Measurements from ENCODE around the gene OSBPL1A. TPM values are rescaled to one million over a fixed set of nuclear protein-coding genes. Genes with fewer than 3 reads are reported as not detected.

Gene OSBPL1A
- total RNA-seq, 4 donors from 2014 or later = 31.0 to 42.2 (median 32.4) TPM

DNA sequence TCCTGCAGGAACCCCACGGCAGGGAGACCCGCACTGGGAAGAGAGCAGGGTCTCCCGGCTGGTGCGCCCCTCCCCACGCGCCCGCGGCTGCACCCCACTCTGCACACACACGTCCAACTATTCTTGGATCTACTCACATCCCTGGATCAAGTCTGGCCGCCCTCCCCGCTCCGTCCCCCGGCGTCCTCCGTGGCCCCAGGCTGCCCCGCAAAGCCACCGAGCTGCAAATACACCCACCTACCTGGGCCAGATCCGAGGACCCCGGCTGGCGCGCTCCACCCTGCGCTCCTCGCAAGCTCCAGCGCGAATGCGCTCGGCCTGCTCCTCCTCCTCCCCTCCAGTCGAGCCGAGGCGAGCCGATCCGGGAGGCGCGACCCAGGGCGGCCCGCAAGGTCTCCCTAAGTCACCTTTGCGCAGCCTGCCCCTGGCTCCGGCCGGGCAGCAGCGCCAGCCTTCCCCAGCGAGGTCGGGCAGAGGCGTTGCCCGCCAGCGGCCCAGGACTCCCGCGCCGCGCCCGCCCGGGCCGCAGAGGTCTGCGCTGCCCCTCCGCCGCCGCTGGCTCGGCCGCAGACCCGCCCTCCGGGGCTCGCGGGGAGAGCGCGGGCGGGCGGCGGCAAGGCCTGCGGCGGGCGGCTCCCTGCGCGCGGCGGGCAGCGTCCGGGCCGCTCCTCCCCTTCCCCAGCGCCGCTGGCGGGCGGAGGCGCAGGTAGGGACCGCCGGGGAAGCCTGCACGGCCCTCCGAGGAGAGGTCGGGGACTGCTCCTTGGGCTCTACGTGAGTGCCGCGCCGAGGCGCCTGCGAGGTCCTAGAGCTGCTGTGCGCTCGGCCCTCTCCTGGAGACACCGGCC, 126.0 kb downstream of the OSBPL1A start:
- no peaks in the 10 kb centered on the region for H3K27me3 ChIP-seq

GRCh38 chr18:24270937-24271380, 126.7 kb downstream of the OSBPL1A start:
- TF ChIP-seq EP300 (IDR thresholded peaks at IDR 0.05) (no peak), POLR2AphosphoS5 (IDR thresholded peaks at IDR 0.05) (no peak), CTCF (IDR thresholded peaks at IDR 0.05) (no peak), POLR2A (IDR thresholded peaks at IDR 0.05) (no peak)
- Histone ChIP-seq H3K4me1 (peaks cover 34% of the 10 kb centered on the region), H3K27me3 (no peaks in the 10 kb centered on the region), H3K4me3 (peak overlapping the region; percentile 81), H3K9me3 (no peaks in the 10 kb centered on the region), H3K36me3 (no peaks in the 10 kb centered on the region), H3K27ac (peak overlapping the region; percentile 76)
- 17% methylated on average over 9 of the region's 9 CpGs for WGBS
- no peak for DNase-seq (ENCODE audit: low spot score in 2 of 2)

More for the DNA sequence above, 126.0 kb downstream of the OSBPL1A start:
- TF ChIP-seq POLR2AphosphoS5 (IDR thresholded peaks at IDR 0.05) (no peak), CTCF (IDR thresholded peaks at IDR 0.05) (peak in 1 of 2 donors; percentile 1)
- 2% methylated on average over 47 of the region's 96 CpGs for WGBS
- H3K36me3 ChIP-seq = no peaks in the 10 kb centered on the region
- H3K4me3 ChIP-seq = peak overlapping the region; percentile 81
- peak overlapping the region; percentile 76 for H3K27ac ChIP-seq
- DNase-seq (ENCODE audit: low spot score in 2 of 2) = peak; percentile 81 to 84
- H3K9me3 ChIP-seq = no peaks in the 10 kb centered on the region
- peaks cover 34% of the 10 kb centered on the region for H3K4me1 ChIP-seq

DNA sequence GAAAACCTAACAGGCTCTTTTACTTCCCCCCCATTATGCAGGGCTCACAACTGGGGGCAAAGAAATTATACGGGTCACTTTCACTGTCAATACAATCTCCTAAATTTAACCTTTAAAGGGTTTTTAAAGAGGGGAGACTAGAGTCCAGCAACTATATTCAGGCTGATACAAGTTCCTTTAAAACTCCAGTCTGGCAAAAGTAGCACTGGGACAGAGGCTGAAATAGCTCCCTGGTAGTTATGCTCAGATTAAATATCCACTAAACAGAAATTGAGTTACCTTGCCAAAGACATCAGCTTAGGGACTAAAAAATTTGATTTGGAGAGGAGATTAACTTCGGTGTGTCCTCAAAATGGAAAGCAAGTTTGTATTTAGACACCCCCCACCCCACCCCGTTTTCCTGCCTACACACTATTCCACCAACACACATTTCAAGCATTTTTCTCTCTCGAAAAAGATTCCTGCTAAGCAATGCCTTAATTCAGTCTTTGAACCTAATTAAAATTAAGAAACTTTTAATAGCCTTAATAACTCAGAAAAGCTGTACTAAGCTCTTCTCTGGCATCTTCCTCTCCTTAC, 127.2 kb downstream of the OSBPL1A start:
- H3K4me1 ChIP-seq = peaks cover 34% of the 10 kb centered on the region
- TF ChIP-seq POLR2A (IDR thresholded peaks at IDR 0.05) = no peak
- TF ChIP-seq POLR2AphosphoS5 (IDR thresholded peaks at IDR 0.05) = no peak
- no peak for TF ChIP-seq CTCF (IDR thresholded peaks at IDR 0.05)
- TF ChIP-seq EP300 (IDR thresholded peaks at IDR 0.05) = no peak

GRCh38 chr18:24268784-24269550, 128.7 kb downstream of the OSBPL1A start:
- Histone ChIP-seq H3K27me3 (no peaks in the 10 kb centered on the region), H3K36me3 (no peaks in the 10 kb centered on the region), H3K4me1 (peaks cover 29% of the 10 kb centered on the region), H3K4me3 (no peak overlapping the region), H3K27ac (no peak overlapping the region), H3K9me3 (no peaks in the 10 kb centered on the region)
- 75% methylated on average over 10 of the region's 10 CpGs for WGBS
- TF ChIP-seq CTCF (IDR thresholded peaks at IDR 0.05) (no peak), EP300 (IDR thresholded peaks at IDR 0.05) (no peak), POLR2A (IDR thresholded peaks at IDR 0.05) (no peak), POLR2AphosphoS5 (IDR thresholded peaks at IDR 0.05) (no peak)
- DNase-seq (ENCODE audit: low spot score in 2 of 2) = no peak

More for the DNA sequence above, 127.2 kb downstream of the OSBPL1A start:
- Histone ChIP-seq H3K27ac (peak overlapping the region; percentile 76), H3K27me3 (no peaks in the 10 kb centered on the region), H3K9me3 (no peaks in the 10 kb centered on the region), H3K36me3 (no peaks in the 10 kb centered on the region), H3K4me3 (peak overlapping the region; percentile 81)
- DNase-seq (ENCODE audit: low spot score in 2 of 2) = no peak
- 20% methylated on average over 4 of the region's 4 CpGs for WGBS

All from suprapubic skin (tissue), 4 donors.